SK-N-MC (cell line): ENCODE data around the gene GTF2H3.

ENCODE experiments used
- DNase-seq: peaks from one replicate; pipeline ENCODE4 v3.0.0-alpha.2; 2011; ENCODE audit warnings: low read depth, low spot score
- H3K27ac ChIP-seq: fragments of 200-600 bp; sonication (generic); 2 replicates; pipeline ENCODE4 v1.5.1; 2016; ENCODE audit warnings: mixed run types
- H3K36me3 ChIP-seq: fragments of 200-600 bp; sonication (generic); 2 replicates; pipeline ENCODE4 v1.6.1; 2017; ENCODE audit warnings: antibody characterized with exemption, low read length, mixed read lengths; ENCODE audit not compliant: insufficient read depth
- H3K4me3 ChIP-seq: fragments of 200-600 bp; sonication (generic); 2 replicates; pipeline ENCODE4 v1.5.1; 2016
- H3K9ac ChIP-seq: fragments of 200-600 bp; sonication (generic); 2 replicates; pipeline ENCODE4 v1.8.0; 2017; ENCODE audit warnings: mixed run types, mixed read lengths; ENCODE audit not compliant: insufficient read length
- H3K9me3 ChIP-seq: fragments of 200-600 bp; sonication (generic); 2 replicates; pipeline ENCODE4 v1.6.1; 2017; ENCODE audit warnings: low read depth, mild to moderate bottlenecking, antibody characterized with exemption, low read length, moderate library complexity, mixed read lengths
- EZH2 ChIP-seq: fragments of 200-600 bp; sonication (generic); IDR thresholded peaks from one replicate; pipeline ENCODE4 v1.6.1; 2017; ENCODE audit warnings: antibody characterized with exemption
- FOXP2 ChIP-seq: optimal IDR thresholded peaks from 2 replicates; pipeline ENCODE3; 2011; ENCODE audit warnings: mild to moderate bottlenecking, moderate library complexity; ENCODE audit not compliant: insufficient read depth; ENCODE audit errors: extremely low read length, control extremely low read depth
- POLR2AphosphoS5 ChIP-seq: IDR thresholded peaks from 2 replicates; pipeline ENCODE4 v1.6.1; 2012; ENCODE audit warnings: mild to moderate bottlenecking, low read depth, low read length, borderline replicate concordance

GTF2H3 gene

GRCh38 chr12:123655420-123655819 lies 21.8 kb downstream of the GTF2H3 start:
- H3K9me3 ChIP-seq, result no peaks in the 10 kb centered on the region
- peaks cover 60% of the 10 kb centered on the region for H3K36me3 ChIP-seq
- DNase-seq, result no peak
- H3K9ac ChIP-seq, result no peak overlapping the region
- H3K27ac ChIP-seq, result no peak overlapping the region
- TF ChIP-seq EZH2 (no peak), POLR2AphosphoS5 (no peak)
- no peak overlapping the region for H3K4me3 ChIP-seq

- H3K9ac ChIP-seq, result no peak overlapping the region
- TF ChIP-seq FOXP2 (no peak), POLR2AphosphoS5 (no peak), EZH2 (no peak)
- no peak for DNase-seq
- peaks cover 61% of the 10 kb centered on the region for H3K36me3 ChIP-seq
- H3K4me3 ChIP-seq, result no peak overlapping the region
- H3K9me3 ChIP-seq, result no peaks in the 10 kb centered on the region
- H3K27ac ChIP-seq, result no peak overlapping the region
Measured at GRCh38 chr12:123656392-123656791, 22.8 kb downstream of the GTF2H3 start.

GRCh38 chr12:123657211-123657610 lies 23.6 kb downstream of the GTF2H3 start:
- DNase-seq, result no peak
- peaks cover 54% of the 10 kb centered on the region for H3K36me3 ChIP-seq
- no peak overlapping the region for H3K27ac ChIP-seq
- no peak overlapping the region for H3K4me3 ChIP-seq
- no peak overlapping the region for H3K9ac ChIP-seq
- H3K9me3 ChIP-seq, result no peaks in the 10 kb centered on the region
- TF ChIP-seq POLR2AphosphoS5 (no peak), FOXP2 (no peak), EZH2 (no peak)

- Histone ChIP-seq H3K27ac (no peak overlapping the region; the same call in 1 of the 2 replicates), H3K9ac (no peak overlapping the region), H3K9me3 (no peaks in the 10 kb centered on the region), H3K36me3 (peaks cover 44% of the 10 kb centered on the region), H3K4me3 (no peak overlapping the region)
- TF ChIP-seq EZH2, result no peak
- TF ChIP-seq POLR2AphosphoS5, result no peak
- DNase-seq, result no peak
Measured at GRCh38 chr12:123659996-123660727, 26.5 kb downstream of the GTF2H3 start.

- Histone ChIP-seq H3K4me3 (no peak overlapping the region), H3K9me3 (no peaks in the 10 kb centered on the region), H3K27ac (no peak overlapping the region), H3K36me3 (0 out of 2 replicates have a peak, but pooled peaks cover 3% of the 10 kb centered on the region), H3K9ac (no peak overlapping the region)
- DNase-seq, result no peak
- TF ChIP-seq FOXP2, result no peak
- no peak for TF ChIP-seq EZH2
- TF ChIP-seq POLR2AphosphoS5, result no peak
Measured at GRCh38 chr12:123667771-123668170, 34.1 kb downstream of the GTF2H3 start.

GRCh38 chr12:123670882-123671728 lies 37.5 kb downstream of the GTF2H3 start, which contains the start of gene TCTN2:
TSS of gene TCTN2 (plus strand) at chr12:123671113. CDS start at chr12:123671241, 128 bp downstream.
- DNase-seq, result peak; percentile 52
- Histone ChIP-seq H3K9me3 (no peaks in the 10 kb centered on the region), H3K4me3 (peak within 1 kb of the TSS; percentile 94), H3K27ac (no peak within 1 kb of the TSS), H3K9ac (peak within 1 kb of the TSS; percentile 67), H3K36me3 (no peaks in the 10 kb centered on the region)
- TF ChIP-seq POLR2AphosphoS5, result peak; percentile 60; the same call in 1 of the 2 replicates
- no peak for TF ChIP-seq EZH2

- no peak for DNase-seq
- H3K27ac ChIP-seq, result no peak overlapping the region
- no peak for TF ChIP-seq FOXP2
- no peak for TF ChIP-seq EZH2
- no peak for TF ChIP-seq POLR2AphosphoS5
- peak overlapping the region; percentile 67 for H3K9ac ChIP-seq
- H3K36me3 ChIP-seq, result no peaks in the 10 kb centered on the region
- H3K4me3 ChIP-seq, result peak overlapping the region; percentile 94
- no peaks in the 10 kb centered on the region for H3K9me3 ChIP-seq
Measured at GRCh38 chr12:123671876-123672275, 38.2 kb downstream of the GTF2H3 start.

GRCh38 chr12:123675436-123675835 lies 41.8 kb downstream of the GTF2H3 start:
- Histone ChIP-seq H3K9ac (no peak overlapping the region), H3K4me3 (no peak overlapping the region), H3K27ac (no peak overlapping the region), H3K36me3 (no peaks in the 10 kb centered on the region), H3K9me3 (no peaks in the 10 kb centered on the region)
- DNase-seq, result no peak
- TF ChIP-seq POLR2AphosphoS5, result no peak
- no peak for TF ChIP-seq EZH2
- TF ChIP-seq FOXP2, result no peak
